Measurements from ENCODE around the gene WDR91. TPM values are rescaled to one million over a fixed set of nuclear protein-coding genes. Genes with fewer than 3 reads are reported as not detected.

The WDR91 gene
- total RNA-seq, 1 experiment from 2014 or later: 10.1 TPM

DNA sequence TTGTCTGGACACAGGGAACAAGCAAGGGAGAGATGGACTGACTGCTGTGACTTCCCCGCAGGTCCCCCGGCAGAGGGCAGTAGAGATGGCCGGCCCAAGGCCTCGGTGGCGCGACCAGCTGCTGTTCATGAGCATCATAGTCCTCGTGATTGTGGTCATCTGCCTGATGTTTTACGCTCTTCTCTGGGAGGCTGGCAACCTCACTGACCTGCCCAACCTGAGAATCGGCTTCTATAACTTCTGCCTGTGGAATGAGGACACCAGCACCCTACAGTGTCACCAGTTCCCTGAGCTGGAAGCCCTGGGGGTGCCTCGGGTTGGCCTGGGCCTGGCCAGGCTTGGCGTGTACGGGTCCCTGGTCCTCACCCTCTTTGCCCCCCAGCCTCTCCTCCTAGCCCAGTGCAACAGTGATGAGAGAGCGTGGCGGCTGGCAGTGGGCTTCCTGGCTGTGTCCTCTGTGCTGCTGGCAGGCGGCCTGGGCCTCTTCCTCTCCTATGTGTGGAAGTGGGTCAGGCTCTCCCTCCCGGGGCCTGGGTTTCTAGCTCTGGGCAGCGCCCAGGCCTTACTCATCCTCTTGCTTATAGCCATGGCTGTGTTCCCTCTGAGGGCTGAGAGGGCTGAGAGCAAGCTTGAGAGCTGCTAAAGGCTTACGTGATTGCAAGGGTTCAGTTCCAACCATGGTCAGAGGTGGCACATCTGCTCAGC, 46.8 kb downstream of the WDR91 start:
- ChIA-PET CTCF (no interaction called here), POLR2A (interaction anchor here (0.7 kb wide), 1 partner anchor 178 kb away, joined by 3 read pairs; the partner anchor contains the start of gene AGBL3), RAD21 (ENCODE audit: low non-redundant PET in 1 of 2, low total read pairs in 2 of 2, uncharacterized antibody in 2 of 2, unreplicated experiment in 2 of 2) (no interaction called here)
- BruUV-seq (replicated peaks): no TSS peak
- peaks cover 3% of the 10 kb centered on the region; the same call in 1 of the 2 replicates for H4K20me1 ChIP-seq (ENCODE audit: insufficient read depth)
- H3K4me2 ChIP-seq (ENCODE audit: low read length): no peak overlapping the region
- no peaks in the 10 kb centered on the region for H3K27me3 ChIP-seq (ENCODE audit: insufficient read depth, low read length)
- H3K4me1 ChIP-seq (ENCODE audit: control insufficient read depth in 1 of 2, insufficient read depth in 2 of 2, low read length in 2 of 2): peaks cover 16 to 32% of the 10 kb centered on the region in 2 experiments
- no peak overlapping the region for H2AFZ ChIP-seq (ENCODE audit: low read depth, low read length, poor library complexity, severe bottlenecking)
- peaks cover 7 to 40% of the 10 kb centered on the region in 2 experiments; a peak in 2 of 4 replicates for H3K36me3 ChIP-seq (ENCODE audit: control insufficient read depth in 1 of 2, insufficient read depth in 2 of 2, low read length in 2 of 2)
- no peak overlapping the region for H3K4me3 ChIP-seq (replicated peaks in 1 of 2; ENCODE audit: low read depth in 1 of 2, low read length in 2 of 2)
- peaks cover 21% of the 10 kb centered on the region for H3K79me2 ChIP-seq (ENCODE audit: insufficient read depth, low read length)
- no peaks in the 10 kb centered on the region for H3K9me3 ChIP-seq (ENCODE audit: control insufficient read depth in 1 of 2, insufficient read depth in 1 of 2, low read depth in 1 of 2, low read length in 2 of 2)
- TF ChIP-seq SIN3A (IDR thresholded peaks at IDR 0.05; ENCODE audit: low read depth): no peak
- peak; percentile 12 for TF ChIP-seq POLR2AphosphoS5 (IDR thresholded peaks at IDR 0.05; ENCODE audit: low read depth, low read length)
- TF ChIP-seq, protein P1, sequence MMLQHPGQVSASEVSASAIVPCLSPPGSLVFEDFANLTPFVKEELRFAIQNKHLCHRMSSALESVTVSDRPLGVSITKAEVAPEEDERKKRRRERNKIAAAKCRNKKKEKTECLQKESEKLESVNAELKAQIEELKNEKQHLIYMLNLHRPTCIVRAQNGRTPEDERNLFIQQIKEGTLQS (IDR thresholded peaks at IDR 0.05): no peak
- no peak for TF ChIP-seq JUND (IDR thresholded peaks at IDR 0.05)
- DNase-seq (ENCODE audit: low read depth, low spot score) (no peak), ATAC-seq (no peak)
- no peaks in the 10 kb centered on the region for H3K9me2 ChIP-seq (ENCODE audit: insufficient read depth)
- no peak overlapping the region for H3K9ac ChIP-seq (ENCODE audit: low read length)
- no peak overlapping the region for H3K27ac ChIP-seq (ENCODE audit: low read depth, low read length)
- intact Hi-C loops (cut with micrococcal nuclease): loop anchor here (10.0 kb wide), 2 partner anchors 270 to 470 kb away; no protein-coding TSS in a partner anchor

DNA sequence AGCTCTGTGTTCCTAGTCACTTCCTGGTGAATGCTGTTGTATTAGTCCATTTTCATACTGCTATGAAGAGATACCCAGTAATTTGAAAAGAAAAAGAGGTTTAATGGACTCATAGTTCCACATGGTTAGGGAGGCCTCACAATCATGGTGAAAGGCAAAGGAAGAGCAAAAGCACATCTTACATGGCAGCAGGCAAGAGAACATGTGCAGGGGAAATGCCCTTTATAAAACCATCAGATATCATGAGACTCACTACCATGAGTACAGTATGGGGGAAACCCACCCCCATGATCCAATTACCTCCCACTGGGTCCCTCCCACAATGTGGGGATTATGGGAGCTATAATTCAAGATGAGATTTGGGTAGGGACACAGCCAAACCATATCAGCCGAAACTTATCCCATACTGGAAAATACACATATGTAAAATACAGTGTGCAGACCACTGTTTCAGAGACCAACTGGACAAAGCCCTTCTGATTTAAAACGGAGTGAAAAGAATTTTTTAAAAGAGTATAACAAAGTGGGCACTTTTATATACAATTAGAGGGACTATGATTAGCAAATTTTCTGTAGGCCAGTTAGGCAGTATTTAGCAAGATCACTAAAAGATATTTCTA, 48.8 kb downstream of the WDR91 start:
- ATAC-seq: no peak
- Histone ChIP-seq H3K4me1 (ENCODE audit: control insufficient read depth in 1 of 2, insufficient read depth in 2 of 2, low read length in 2 of 2) (peaks cover 18 to 23% of the 10 kb centered on the region in 2 experiments), H3K9me2 (ENCODE audit: insufficient read depth) (no peaks in the 10 kb centered on the region), H4K20me1 (ENCODE audit: insufficient read depth) (no peaks in the 10 kb centered on the region), H3K27ac (ENCODE audit: low read depth, low read length) (no peak overlapping the region), H3K79me2 (ENCODE audit: insufficient read depth, low read length) (peaks cover 3% of the 10 kb centered on the region; the same call in 1 of the 2 replicates), H3K9me3 (ENCODE audit: control insufficient read depth in 1 of 2, insufficient read depth in 1 of 2, low read depth in 1 of 2, low read length in 2 of 2) (peaks cover 0 to under 1% of the 10 kb centered on the region in 2 experiments; a peak in 1 of 4 replicates), H3K9ac (ENCODE audit: low read length) (no peak overlapping the region), H3K4me3 (replicated peaks in 1 of 2; ENCODE audit: low read depth in 1 of 2, low read length in 2 of 2) (no peak overlapping the region), H3K36me3 (ENCODE audit: control insufficient read depth in 1 of 2, insufficient read depth in 2 of 2, low read length in 2 of 2) (peaks cover 5 to 26% of the 10 kb centered on the region in 2 experiments; a peak in 2 of 4 replicates), H3K27me3 (ENCODE audit: insufficient read depth, low read length) (no peaks in the 10 kb centered on the region), H3K4me2 (ENCODE audit: low read length) (no peak overlapping the region), H2AFZ (ENCODE audit: low read depth, low read length, poor library complexity, severe bottlenecking) (no peak overlapping the region)
- ChIA-PET POLR2A (no interaction called here), RAD21 (ENCODE audit: low non-redundant PET in 1 of 2, low total read pairs in 2 of 2, uncharacterized antibody in 2 of 2, unreplicated experiment in 2 of 2) (no interaction called here), CTCF (no interaction called here)
- no TSS peak for BruUV-seq (replicated peaks)
- intact Hi-C loops (cut with micrococcal nuclease): loop anchor here (10.0 kb wide), 2 partner anchors 268 to 468 kb away; no protein-coding TSS in a partner anchor
- TF ChIP-seq CBX3 (IDR thresholded peaks at IDR 0.05; ENCODE audit: low read depth) (0 out of 2 replicates have a peak, but pooled peaks have one; percentile 16), RAD21 (IDR thresholded peaks at IDR 0.05; ENCODE audit: low read depth) (no peak), ZNF274 (IDR thresholded peaks at IDR 0.05; ENCODE audit: low read depth, low read length) (no peak)
- no peak for DNase-seq (ENCODE audit: low read depth, low spot score)
